ENCODE results near the gene LPCAT2.

GRCh38 chr16:55495616-55496289 is 13.1 kb upstream of the LPCAT2 start:
- no peak for TF ChIP-seq MAFK (IDR thresholded peaks at IDR 0.05; ENCODE audit: partially characterized antibody)
- TF ChIP-seq JUN (IDR thresholded peaks at IDR 0.05): no peak
- no peak for TF ChIP-seq HOXA7 (CRISPR knock-in tag; IDR thresholded peaks at IDR 0.05)
- TF ChIP-seq, protein P1, sequence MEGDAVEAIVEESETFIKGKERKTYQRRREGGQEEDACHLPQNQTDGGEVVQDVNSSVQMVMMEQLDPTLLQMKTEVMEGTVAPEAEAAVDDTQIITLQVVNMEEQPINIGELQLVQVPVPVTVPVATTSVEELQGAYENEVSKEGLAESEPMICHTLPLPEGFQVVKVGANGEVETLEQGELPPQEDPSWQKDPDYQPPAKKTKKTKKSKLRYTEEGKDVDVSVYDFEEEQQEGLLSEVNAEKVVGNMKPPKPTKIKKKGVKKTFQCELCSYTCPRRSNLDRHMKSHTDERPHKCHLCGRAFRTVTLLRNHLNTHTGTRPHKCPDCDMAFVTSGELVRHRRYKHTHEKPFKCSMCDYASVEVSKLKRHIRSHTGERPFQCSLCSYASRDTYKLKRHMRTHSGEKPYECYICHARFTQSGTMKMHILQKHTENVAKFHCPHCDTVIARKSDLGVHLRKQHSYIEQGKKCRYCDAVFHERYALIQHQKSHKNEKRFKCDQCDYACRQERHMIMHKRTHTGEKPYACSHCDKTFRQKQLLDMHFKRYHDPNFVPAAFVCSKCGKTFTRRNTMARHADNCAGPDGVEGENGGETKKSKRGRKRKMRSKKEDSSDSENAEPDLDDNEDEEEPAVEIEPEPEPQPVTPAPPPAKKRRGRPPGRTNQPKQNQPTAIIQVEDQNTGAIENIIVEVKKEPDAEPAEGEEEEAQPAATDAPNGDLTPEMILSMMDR (IDR thresholded peaks at IDR 0.05): no peak
- no peak for TF ChIP-seq FOSL2 (IDR thresholded peaks at IDR 0.05)
- TF ChIP-seq FOSL2 (CRISPR knock-in tag; IDR thresholded peaks at IDR 0.05): no peak
- TF ChIP-seq, protein P2, sequence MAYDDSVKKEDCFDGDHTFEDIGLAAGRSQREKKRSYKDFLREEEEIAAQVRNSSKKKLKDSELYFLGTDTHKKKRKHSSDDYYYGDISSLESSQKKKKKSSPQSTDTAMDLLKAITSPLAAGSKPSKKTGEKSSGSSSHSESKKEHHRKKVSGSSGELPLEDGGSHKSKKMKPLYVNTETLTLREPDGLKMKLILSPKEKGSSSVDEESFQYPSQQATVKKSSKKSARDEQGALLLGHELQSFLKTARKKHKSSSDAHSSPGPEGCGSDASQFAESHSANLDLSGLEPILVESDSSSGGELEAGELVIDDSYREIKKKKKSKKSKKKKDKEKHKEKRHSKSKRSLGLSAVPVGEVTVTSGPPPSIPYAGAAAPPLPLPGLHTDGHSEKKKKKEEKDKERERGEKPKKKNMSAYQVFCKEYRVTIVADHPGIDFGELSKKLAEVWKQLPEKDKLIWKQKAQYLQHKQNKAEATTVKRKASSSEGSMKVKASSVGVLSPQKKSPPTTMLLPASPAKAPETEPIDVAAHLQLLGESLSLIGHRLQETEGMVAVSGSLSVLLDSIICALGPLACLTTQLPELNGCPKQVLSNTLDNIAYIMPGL (CRISPR knock-in tag; IDR thresholded peaks at IDR 0.05; ENCODE audit: borderline replicate concordance): no peak
- TF ChIP-seq POLR2A (IDR thresholded peaks at IDR 0.05; ENCODE audit: low read length): no peak
